Neural cell (in vitro differentiated cells): ENCODE results near the gene POLR2H. TPM values are rescaled to one million over a fixed set of nuclear protein-coding genes. Genes with fewer than 3 reads are reported as not detected.

Experiments
- H2AFZ ChIP-seq: fragments of 200-600, 300-800 bp; sonication (generic), shearing (Covaris generic); 2 replicates; pipeline ENCODE4 v1.6.0; 2014; ENCODE audit warnings: low read depth, mild to moderate bottlenecking, antibody characterized with exemption, low read length, moderate library complexity
- H3F3A ChIP-seq: fragments of 200-600 bp; shearing (Covaris generic); 2 replicates; pipeline ENCODE4 v1.6.1; 2016; ENCODE audit warnings: mild to moderate bottlenecking, moderate library complexity, mixed read lengths, antibody characterized with exemption, low read length; ENCODE audit not compliant: insufficient read depth, poor library complexity, severe bottlenecking
- H3K27ac ChIP-seq: fragments of 200-600, 300-800 bp; sonication (generic), shearing (Covaris generic); 2 replicates; pipeline ENCODE4 v1.5.1; 2014; ENCODE audit warnings: mild to moderate bottlenecking, low read length, moderate library complexity
- H3K27me3 ChIP-seq: fragments of 300-800, 200-600 bp; sonication (generic), shearing (Covaris generic); 2 replicates; pipeline ENCODE4 v1.6.0; 2014; ENCODE audit warnings: mild to moderate bottlenecking, low read depth, low read length, moderate library complexity; ENCODE audit not compliant: insufficient read depth
- H3K36me3 ChIP-seq: fragments of 300-800, 200-600 bp; sonication (generic), shearing (Covaris generic); 2 replicates; pipeline ENCODE4 v1.5.1; 2014; ENCODE audit warnings: mild to moderate bottlenecking, antibody characterized with exemption, low read length, moderate library complexity; ENCODE audit not compliant: insufficient read depth
- H3K4me2 ChIP-seq: fragments of 300-800, 200-600 bp; sonication (generic), shearing (Covaris generic); 2 replicates; pipeline ENCODE4 v1.6.0; 2014; ENCODE audit warnings: mild to moderate bottlenecking, low read length
- H3K4me3 ChIP-seq: fragments of 300-800, 200-600 bp; sonication (generic), shearing (Covaris generic); 2 replicates; pipeline ENCODE4 v1.5.1; 2014; ENCODE audit warnings: mild to moderate bottlenecking, low read length, moderate library complexity
- H3K79me2 ChIP-seq: fragments of 200-600 bp; shearing (Covaris generic); replicated peaks from 2 replicates; pipeline ENCODE4 v1.6.0; 2014; ENCODE audit warnings: mild to moderate bottlenecking, low read length, moderate library complexity; ENCODE audit not compliant: insufficient read depth
- H3K9ac ChIP-seq: fragments of 300-800, 200-600 bp; sonication (generic), shearing (Covaris generic); 2 replicates; pipeline ENCODE4 v1.6.1; 2016; ENCODE audit warnings: mild to moderate bottlenecking, low read length, mixed read lengths
- H3K9me2 ChIP-seq: fragments of 200-600 bp; shearing (Covaris generic); 2 replicates; pipeline ENCODE4 v1.6.1; 2016; ENCODE audit warnings: mild to moderate bottlenecking, low read length, mixed read lengths; ENCODE audit not compliant: insufficient read depth
- H3K9me3 ChIP-seq: fragments of 200-600, 300-800 bp; sonication (generic), shearing (Covaris generic); 2 replicates; pipeline ENCODE4 v1.6.1; 2016; ENCODE audit warnings: mild to moderate bottlenecking, mixed run types, low read length, moderate library complexity, mixed read lengths
- H4K20me1 ChIP-seq: fragments of 200-600 bp; shearing (Covaris generic); 2 replicates; pipeline ENCODE4 v1.6.1; 2016; ENCODE audit warnings: mild to moderate bottlenecking, mixed run types; ENCODE audit not compliant: insufficient read depth
- EP300 ChIP-seq: fragments of 450-650 bp; conservative IDR thresholded peaks from 2 replicates; pipeline ENCODE4 v1.6.1; 2014; ENCODE audit warnings: antibody characterized with exemption, mild to moderate bottlenecking, moderate library complexity; ENCODE audit not compliant: poor library complexity, severe bottlenecking
- EZH2 ChIP-seq: fragments of 200-600, 300-800 bp; shearing (Covaris generic), sonication (generic); IDR thresholded peaks from 2 replicates; pipeline ENCODE4 v1.6.1; 2014; ENCODE audit warnings: antibody characterized with exemption, low read length, borderline replicate concordance, mild to moderate bottlenecking; ENCODE audit not compliant: insufficient read depth, poor library complexity, severe bottlenecking
- MXI1 ChIP-seq: fragments of 450-650 bp; conservative IDR thresholded peaks from 2 replicates; pipeline ENCODE4 v1.6.1; 2014; ENCODE audit warnings: antibody characterized with exemption, mild to moderate bottlenecking; ENCODE audit not compliant: poor library complexity, severe bottlenecking
- POLR2AphosphoS5 ChIP-seq: IDR thresholded peaks from 2 replicates; pipeline ENCODE4 v1.6.1; 2012
- RAD21 ChIP-seq: fragments of 450-650 bp; conservative IDR thresholded peaks from 2 replicates; pipeline ENCODE4 v1.6.1; 2014; ENCODE audit warnings: antibody characterized with exemption, mild to moderate bottlenecking, moderate library complexity
- REST ChIP-seq: IDR thresholded peaks from 2 replicates; pipeline ENCODE4 v1.6.1; 2012; ENCODE audit warnings: borderline replicate concordance
- SMC3 ChIP-seq: fragments of 450-650 bp; conservative IDR thresholded peaks from 2 replicates; pipeline ENCODE4 v1.6.1; 2014; ENCODE audit warnings: antibody characterized with exemption, mild to moderate bottlenecking, moderate library complexity; ENCODE audit not compliant: poor library complexity
- TAF1 ChIP-seq: IDR thresholded peaks from 2 replicates; pipeline ENCODE4 v1.6.1; 2012; ENCODE audit warnings: low read depth
- polyA plus RNA-seq: library from polyadenylated mRNA; depleted of rRNA; stranded (reverse); fragments of >200 nt; gene quantifications from 2 replicates; pipeline ENCODE4 v1.2.3, GENCODE V29; 2014
- TF ChIP-seq, protein P1 (sequence below): fragments of 450-650 bp; IDR thresholded peaks from 2 replicates; pipeline ENCODE4 v1.5.1; 2014; ENCODE audit warnings: antibody characterized with exemption, mild to moderate bottlenecking, moderate library complexity; ENCODE audit not compliant: poor library complexity, severe bottlenecking

The POLR2H gene
- polyA plus RNA-seq, 1 donor from 2014 or later, result 185 TPM

GRCh38 chr3:184399410-184399809 is 37.9 kb downstream of the POLR2H start:
- H3K79me2 ChIP-seq, result no peaks in the 10 kb centered on the region
- no peak overlapping the region for H3K4me3 ChIP-seq
- no peaks in the 10 kb centered on the region for H3K36me3 ChIP-seq
- H3K27me3 ChIP-seq, result no peaks in the 10 kb centered on the region
- H4K20me1 ChIP-seq, result no peaks in the 10 kb centered on the region
- no peaks in the 10 kb centered on the region for H3K9me2 ChIP-seq
- no peak overlapping the region for H3K9ac ChIP-seq
- no peaks in the 10 kb centered on the region for H3K9me3 ChIP-seq
- H3K27ac ChIP-seq, result no peak overlapping the region
- no peaks in the 10 kb centered on the region for H3F3A ChIP-seq
- no peak overlapping the region for H3K4me2 ChIP-seq
- TF ChIP-seq POLR2AphosphoS5, result no peak
- TF ChIP-seq, protein P1, sequence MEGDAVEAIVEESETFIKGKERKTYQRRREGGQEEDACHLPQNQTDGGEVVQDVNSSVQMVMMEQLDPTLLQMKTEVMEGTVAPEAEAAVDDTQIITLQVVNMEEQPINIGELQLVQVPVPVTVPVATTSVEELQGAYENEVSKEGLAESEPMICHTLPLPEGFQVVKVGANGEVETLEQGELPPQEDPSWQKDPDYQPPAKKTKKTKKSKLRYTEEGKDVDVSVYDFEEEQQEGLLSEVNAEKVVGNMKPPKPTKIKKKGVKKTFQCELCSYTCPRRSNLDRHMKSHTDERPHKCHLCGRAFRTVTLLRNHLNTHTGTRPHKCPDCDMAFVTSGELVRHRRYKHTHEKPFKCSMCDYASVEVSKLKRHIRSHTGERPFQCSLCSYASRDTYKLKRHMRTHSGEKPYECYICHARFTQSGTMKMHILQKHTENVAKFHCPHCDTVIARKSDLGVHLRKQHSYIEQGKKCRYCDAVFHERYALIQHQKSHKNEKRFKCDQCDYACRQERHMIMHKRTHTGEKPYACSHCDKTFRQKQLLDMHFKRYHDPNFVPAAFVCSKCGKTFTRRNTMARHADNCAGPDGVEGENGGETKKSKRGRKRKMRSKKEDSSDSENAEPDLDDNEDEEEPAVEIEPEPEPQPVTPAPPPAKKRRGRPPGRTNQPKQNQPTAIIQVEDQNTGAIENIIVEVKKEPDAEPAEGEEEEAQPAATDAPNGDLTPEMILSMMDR, result no peak
- TF ChIP-seq MXI1, result no peak
- TF ChIP-seq SMC3, result no peak
- TF ChIP-seq EZH2, result no peak
- no peak for TF ChIP-seq RAD21
- no peak for TF ChIP-seq EP300
- no peak for TF ChIP-seq REST
- no peak for TF ChIP-seq TAF1
- no peak overlapping the region for H2AFZ ChIP-seq

DNA sequence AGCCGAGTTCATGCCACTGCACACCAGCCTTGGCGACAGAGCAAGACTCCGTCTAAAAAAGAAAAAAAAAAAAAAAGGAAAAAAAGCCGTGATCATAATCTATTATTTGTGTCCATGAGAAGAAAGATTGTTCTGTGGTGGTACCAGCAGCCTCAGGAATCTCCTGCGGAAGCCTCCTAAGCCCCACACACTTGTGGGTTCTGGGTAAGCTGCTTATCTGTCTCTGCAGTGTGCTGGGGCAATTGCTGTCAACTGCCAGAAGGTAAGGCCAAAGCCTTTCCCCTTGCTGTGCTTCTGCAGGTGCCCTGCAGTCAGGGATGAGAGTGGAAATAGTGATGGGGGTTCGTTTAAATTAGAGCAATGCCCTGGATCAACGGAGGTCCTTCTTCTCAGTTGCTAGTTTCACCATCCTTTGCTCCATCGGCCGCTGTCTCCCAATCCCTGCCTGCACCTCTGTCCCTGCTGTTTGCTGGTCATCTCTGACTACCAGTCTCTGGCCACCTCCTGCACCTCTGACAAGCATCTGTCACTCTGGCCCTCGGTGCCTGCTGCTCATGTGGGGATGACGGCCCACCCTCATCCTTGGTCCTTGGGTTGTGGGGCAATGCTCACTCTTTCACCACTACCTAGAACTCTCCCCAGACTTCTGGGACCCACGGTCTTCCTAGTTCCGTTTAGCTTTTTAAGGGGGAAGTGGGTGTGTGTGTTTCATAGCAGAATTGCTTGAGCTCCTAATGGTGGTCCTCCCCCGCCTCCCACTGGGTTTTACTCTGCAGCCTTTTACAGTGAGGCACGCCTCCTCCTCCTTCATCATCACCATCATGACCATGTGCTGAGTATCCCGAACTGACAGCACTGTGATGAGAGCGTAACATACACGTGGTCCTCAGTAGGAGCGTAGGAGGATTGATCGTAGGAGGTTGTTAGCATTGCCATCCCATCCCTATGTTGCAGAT is 43.8 kb downstream of the POLR2H start:
- no peaks in the 10 kb centered on the region for H3K27me3 ChIP-seq
- no peak overlapping the region for H3K27ac ChIP-seq
- H4K20me1 ChIP-seq, result no peaks in the 10 kb centered on the region
- H3K4me3 ChIP-seq, result no peak overlapping the region
- H3K4me2 ChIP-seq, result no peak overlapping the region
- no peaks in the 10 kb centered on the region for H3K9me2 ChIP-seq
- no peak overlapping the region for H2AFZ ChIP-seq
- no peak overlapping the region for H3K9ac ChIP-seq
- H3K79me2 ChIP-seq, result no peaks in the 10 kb centered on the region
- H3F3A ChIP-seq, result no peaks in the 10 kb centered on the region
- no peaks in the 10 kb centered on the region for H3K36me3 ChIP-seq
- no peaks in the 10 kb centered on the region for H3K9me3 ChIP-seq
- TF ChIP-seq TAF1 (no peak), RAD21 (no peak), SMC3 (no peak), MXI1 (no peak)
